K562 (cell line): Measurements from ENCODE around the gene BTF3L4. TPM values are rescaled to one million over a fixed set of nuclear protein-coding genes. Genes with fewer than 3 reads are reported as not detected.

ENCODE experiments used
- ESRRA ChIP-seq: fragments of 450-650 bp; IDR thresholded peaks from 2 replicates; pipeline ENCODE4 v1.6.1; 2014; ENCODE audit warnings: low read depth, mild to moderate bottlenecking, moderate library complexity, borderline replicate concordance
- FOXK2 ChIP-seq, 2 experiments: fragments of 450-650 bp; IDR thresholded peaks in 1 of 2; conservative IDR thresholded peaks in 1 of 2; 2 replicates each; pipeline ENCODE4 v1.6.1; 2016; ENCODE audit warnings: low read depth in 2 of 2, mild to moderate bottlenecking in 1 of 2
- NCOA2 ChIP-seq, 2 experiments: fragments of 450-650 bp; IDR thresholded peaks; 2 replicates each; pipeline ENCODE4 v1.6.1; 2018; ENCODE audit warnings: mild to moderate bottlenecking in 2 of 2, moderate library complexity in 1 of 2; ENCODE audit not compliant: partially characterized antibody in 2 of 2
- PHB2 ChIP-seq: fragments of 450-650 bp; IDR thresholded peaks from 2 replicates; pipeline ENCODE4 v1.6.1; 2017; ENCODE audit warnings: low read depth
- RB1 ChIP-seq: fragments of 450-650 bp; IDR thresholded peaks from 2 replicates; pipeline ENCODE4 v1.6.1; 2017; ENCODE audit warnings: low read depth, mild to moderate bottlenecking
- RNF219 ChIP-seq: fragments of 250-450 bp; sonication (Bioruptor Pico); IDR thresholded peaks from 2 replicates; pipeline ENCODE4 v1.5.0; 2022; ENCODE audit warnings: mild to moderate bottlenecking
- RREB1 ChIP-seq: fragments of 250-450 bp; sonication (Bioruptor Pico); IDR thresholded peaks from 2 replicates; pipeline ENCODE4 v1.4.0; 2020
- ZNF668 ChIP-seq: fragments of 250-450 bp; sonication (Bioruptor Pico); IDR thresholded peaks from 2 replicates; pipeline ENCODE4 v1.8.0; 2022; ENCODE audit warnings: mild to moderate bottlenecking, inconsistent platforms
- polyA plus RNA-seq, 8 experiments: library from polyadenylated mRNA; depleted of rRNA in 4 of 8; stranded (reverse) in 5 of 8; unstranded in 3 of 8; fragments of >200 nt; fragmentation: Nextera tagmentation in 2 of 8; fragmentation: Illumina TruSeq in 1 of 8; extraction: Ambion mirVana in 2 of 8; extraction: Trizol in 1 of 8; gene quantifications; 2 replicates each; pipeline versions ENCODE4 v1.2.1 to v1.2.3, GENCODE V29; 2011 to 2014; ENCODE audit warnings: inconsistent platforms in 1 of 8, missing spikeins in 1 of 8
- total RNA-seq, 7 experiments: library from RNA; depleted of rRNA in 6 of 7; stranded (reverse); fragments of >200 nt in 6 of 7; fragmentation: Illumina TruSeq in 2 of 7; extraction: Trizol in 2 of 7; gene quantifications; 2 replicates each; pipeline versions ENCODE4 v1.2.1 to v1.2.3, GENCODE V29; 2011 to 2021; ENCODE audit warnings: low replicate concordance in 1 of 7
- TF ChIP-seq, protein P1 (sequence below), 3 experiments: IDR thresholded peaks in 2 of 3; conservative IDR thresholded peaks in 1 of 3; 2 replicates each; pipeline ENCODE4 v1.5.1; 2011 to 2012; ENCODE audit warnings: low read length in 3 of 3, mild to moderate bottlenecking in 3 of 3, control low read depth in 2 of 3, improper control_type of control experiment in 1 of 3, inconsistent platforms in 1 of 3, low read depth in 1 of 3, mixed read lengths in 1 of 3, moderate library complexity in 1 of 3; ENCODE audit not compliant: insufficient read depth in 2 of 3

BTF3L4 gene
- total and polyA plus RNA-seq, 9 of the 15 experiments (the other 6 are each of a cell fraction or from before 2014, with no cell fraction given): 40.1 to 106 (median 88.8) TPM

GRCh38 chr1:52055066-52055865 is 829 bp upstream of the BTF3L4 start, which contains the start of gene TXNDC12 (continued):
- TF ChIP-seq RREB1 (CRISPR knock-in tag): peak; percentile 86
- TF ChIP-seq, protein P1, sequence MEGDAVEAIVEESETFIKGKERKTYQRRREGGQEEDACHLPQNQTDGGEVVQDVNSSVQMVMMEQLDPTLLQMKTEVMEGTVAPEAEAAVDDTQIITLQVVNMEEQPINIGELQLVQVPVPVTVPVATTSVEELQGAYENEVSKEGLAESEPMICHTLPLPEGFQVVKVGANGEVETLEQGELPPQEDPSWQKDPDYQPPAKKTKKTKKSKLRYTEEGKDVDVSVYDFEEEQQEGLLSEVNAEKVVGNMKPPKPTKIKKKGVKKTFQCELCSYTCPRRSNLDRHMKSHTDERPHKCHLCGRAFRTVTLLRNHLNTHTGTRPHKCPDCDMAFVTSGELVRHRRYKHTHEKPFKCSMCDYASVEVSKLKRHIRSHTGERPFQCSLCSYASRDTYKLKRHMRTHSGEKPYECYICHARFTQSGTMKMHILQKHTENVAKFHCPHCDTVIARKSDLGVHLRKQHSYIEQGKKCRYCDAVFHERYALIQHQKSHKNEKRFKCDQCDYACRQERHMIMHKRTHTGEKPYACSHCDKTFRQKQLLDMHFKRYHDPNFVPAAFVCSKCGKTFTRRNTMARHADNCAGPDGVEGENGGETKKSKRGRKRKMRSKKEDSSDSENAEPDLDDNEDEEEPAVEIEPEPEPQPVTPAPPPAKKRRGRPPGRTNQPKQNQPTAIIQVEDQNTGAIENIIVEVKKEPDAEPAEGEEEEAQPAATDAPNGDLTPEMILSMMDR (IDR thresholded peaks at IDR 0.05 in 2 of 3, conservative IDR thresholded peaks at IDR 0.05 in 1 of 3; ENCODE audit: insufficient read depth in 2 of 3, low read depth in 1 of 3, low read length in 3 of 3): peak in 1 of 3 experiments; percentile 10; a peak in 1 of 6 replicates
- no peak for TF ChIP-seq NCOA2 (IDR thresholded peaks at IDR 0.05; ENCODE audit: partially characterized antibody in 2 of 2)
- TF ChIP-seq ESRRA: peak; percentile 73; the same call in 1 of the 2 replicates
- TF ChIP-seq RNF219 (CRISPR knock-in tag): no peak
- TF ChIP-seq RB1: peak; percentile 7; the same call in 1 of the 2 replicates
- no peak for TF ChIP-seq ZNF668 (CRISPR knock-in tag)
- TF ChIP-seq FOXK2 (conservative IDR thresholded peaks at IDR 0.05 in 1 of 2, IDR thresholded peaks at IDR 0.05 in 1 of 2; ENCODE audit: low read depth in 2 of 2): peak; percentile 56 to 69; a peak in 2 of 4 replicates
- no peak for TF ChIP-seq PHB2
